ENCODE results near the gene LRG1.

The LRG1 gene

GRCh38 chr19:4524808-4525562, 14.9 kb downstream of the LRG1 start:
- no peak for DNase-seq

DNA sequence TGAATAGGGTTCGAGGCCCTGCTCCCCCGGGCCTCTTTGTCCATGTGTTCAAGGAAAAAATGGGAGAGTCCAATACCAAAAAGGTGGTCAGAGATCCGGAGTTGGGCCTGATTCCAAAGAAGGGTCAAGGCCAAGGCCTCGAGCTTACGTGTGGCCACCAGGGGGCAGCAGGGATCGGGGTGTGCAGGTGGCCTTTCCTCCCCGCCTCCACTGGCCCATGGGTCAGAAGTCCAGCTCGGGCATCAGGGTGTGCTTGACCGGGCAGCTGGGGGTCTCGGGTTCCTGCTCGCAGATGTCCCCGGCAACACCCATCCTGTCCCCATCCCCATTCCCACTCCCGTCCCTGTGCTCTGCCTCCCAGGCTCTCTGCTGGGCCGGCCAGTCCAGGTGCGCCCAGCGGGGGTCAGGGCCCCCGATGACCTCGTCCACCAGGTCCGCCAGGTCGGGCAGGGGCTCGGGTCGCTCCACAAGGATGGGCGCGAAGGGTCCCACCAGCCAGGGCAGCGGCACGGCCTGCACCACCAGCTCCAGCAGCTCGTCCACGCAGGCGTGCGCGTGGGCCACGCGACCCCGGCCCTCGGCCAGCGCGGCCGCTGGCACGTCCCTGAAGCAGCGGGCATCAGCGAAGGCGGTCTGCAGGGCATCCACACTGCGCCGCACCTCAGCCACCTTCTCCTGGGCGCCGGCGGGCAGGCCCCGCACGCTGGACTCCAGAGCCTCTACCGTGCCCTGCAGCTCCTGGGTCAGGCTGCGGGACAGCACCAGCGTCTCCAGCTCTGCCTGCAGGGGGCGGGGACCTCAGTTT, 16.3 kb downstream of the LRG1 start:
- peak; percentile 22 for DNase-seq

DNA sequence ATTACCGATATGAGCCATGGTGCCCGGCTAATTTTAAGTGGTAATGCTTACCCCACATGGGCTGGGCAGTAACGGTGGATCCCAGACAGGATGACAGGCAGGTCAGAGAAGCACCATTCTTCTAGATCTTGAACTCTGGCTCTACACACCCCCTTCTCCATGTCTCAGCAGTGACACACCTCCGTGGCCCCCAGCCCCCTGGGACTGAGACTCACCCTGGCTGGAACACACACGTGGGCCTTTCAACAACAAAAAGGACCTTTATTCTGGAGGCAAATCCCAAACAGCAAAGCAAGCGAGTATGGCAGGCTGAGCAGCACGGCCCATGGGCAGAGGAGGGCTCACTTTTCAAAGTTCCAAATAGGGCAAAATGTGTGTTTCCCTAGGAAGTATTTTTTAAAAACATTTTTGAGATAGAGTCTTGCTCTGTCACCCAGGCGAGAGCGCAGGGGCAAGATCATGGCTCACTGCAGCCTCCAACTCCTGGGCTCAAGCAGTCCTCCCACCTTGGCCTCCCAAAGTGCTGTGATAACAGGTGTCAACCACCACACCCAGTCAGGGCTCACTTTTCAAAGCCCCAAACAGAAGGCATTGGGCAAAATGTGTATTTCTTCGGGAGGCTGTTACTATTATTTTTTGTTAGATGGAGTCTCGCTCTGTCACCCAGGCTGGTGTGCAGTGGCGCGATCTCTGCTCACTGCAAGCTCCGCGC, 17.4 kb downstream of the LRG1 start:
- no peak for DNase-seq

DNA sequence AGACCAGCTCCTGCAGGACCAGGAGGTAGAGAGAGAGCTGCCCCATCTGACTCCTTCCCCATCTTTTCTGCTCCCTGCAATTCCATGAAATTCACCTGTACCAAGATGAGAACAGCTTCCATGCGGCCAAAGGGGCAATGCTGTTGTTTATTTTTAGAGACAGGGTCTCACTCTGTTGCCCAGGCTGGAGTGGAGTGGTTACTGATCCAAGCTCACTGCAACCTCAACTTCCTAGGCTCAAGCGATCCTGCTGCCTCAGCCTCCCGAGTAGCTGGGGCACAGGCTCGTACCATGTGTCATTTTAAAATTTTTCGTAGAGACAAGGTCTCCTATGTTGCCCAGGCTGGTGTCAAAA, 18.0 kb downstream of the LRG1 start:
- no peak for DNase-seq

DNA sequence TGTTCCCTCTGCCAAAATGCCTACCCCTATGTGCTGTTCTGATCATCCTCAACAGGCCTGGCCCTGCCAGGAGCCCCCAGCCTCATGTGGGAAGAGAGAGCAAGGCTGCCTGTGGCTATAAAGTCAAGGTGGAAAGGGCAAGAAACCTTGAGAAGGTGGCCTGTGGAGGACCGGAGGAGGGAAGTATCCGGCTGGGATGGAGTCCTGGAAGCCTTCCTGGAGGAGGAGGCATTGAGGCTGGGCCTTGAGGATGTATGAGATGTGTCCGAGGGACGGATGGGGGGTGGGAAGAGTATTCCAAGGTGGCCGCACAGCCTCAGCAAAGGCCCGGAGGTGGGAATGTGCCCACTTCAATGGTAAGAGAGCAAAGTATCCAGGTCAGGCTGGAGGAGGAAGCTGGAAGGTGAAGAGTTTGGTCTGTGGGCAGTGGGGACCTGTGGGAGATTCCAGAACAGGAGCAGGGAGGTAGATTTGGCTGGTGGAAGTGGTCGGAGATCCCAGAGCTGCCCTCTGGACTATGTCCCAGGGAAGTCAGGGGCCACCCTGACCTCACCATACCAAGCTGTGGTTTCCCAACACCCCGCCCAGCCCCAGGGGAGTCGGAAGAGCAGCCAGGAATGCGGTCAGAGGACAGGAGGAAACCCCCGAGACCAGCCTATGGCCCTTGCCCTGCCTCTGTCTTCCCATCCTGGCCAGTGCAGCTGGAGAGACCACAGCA, 18.5 kb downstream of the LRG1 start:
- DNase-seq: no peak

GRCh38 chr19:4519521-4520277, 20.1 kb downstream of the LRG1 start:
- DNase-seq: no peak

DNA sequence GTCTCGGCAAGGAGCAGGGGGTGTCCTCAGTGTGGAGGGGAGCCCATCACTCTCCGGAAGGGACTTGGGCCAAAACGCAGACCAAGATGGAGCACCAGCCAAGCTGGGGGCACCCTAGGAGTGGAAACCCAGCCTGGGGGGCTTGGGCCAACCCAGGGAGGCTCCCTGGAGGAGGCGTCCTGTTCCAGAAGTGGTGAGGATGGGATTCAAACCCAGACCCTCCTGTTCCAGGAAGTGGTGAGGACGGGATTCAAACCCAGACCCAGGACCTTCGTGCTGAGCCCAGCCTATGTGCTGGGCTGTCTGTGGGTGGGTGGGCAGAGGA, 20.7 kb downstream of the LRG1 start:
- DNase-seq: no peak

GRCh38 chr19:4518345-4519171, 21.3 kb downstream of the LRG1 start, which contains the start of gene PLIN4:
PLIN4 (minus strand) TSS chr19:4518486; CDS start chr19:4518272, 214 bp downstream.
- DNase-seq: no peak

DNA sequence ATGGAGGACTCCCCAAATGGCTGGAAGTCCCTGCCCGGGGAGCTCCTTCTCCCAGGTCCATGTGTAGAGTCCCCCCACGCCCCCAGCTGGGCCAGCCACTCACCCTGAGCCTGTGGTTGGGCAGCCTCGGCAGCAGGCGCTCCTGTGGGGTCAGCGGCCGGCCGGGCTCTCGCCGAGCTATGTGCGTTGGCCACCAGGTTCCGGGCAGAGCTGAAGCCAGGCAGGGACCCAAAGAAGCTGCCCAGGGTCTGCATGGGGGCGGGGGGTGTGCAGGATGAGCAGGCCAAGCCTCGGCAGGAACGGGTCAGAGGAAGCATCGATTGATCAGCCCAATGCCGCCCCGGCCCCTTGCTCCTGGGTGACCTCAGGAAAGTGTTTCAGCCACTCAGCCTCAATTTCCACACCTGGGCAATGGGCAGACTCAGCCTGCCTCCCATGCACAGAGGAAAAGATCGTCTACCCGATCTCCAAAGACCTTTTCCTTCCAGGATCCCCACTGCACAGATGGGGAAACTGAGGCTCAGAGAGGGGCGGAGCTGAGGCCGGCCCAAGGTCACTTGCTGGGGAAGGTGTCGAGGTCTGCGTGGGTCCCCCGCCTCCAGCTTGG, 22.3 kb downstream of the LRG1 start:
- no peak for DNase-seq

GRCh38 chr19:4516939-4517300, 22.9 kb downstream of the LRG1 start:
- DNase-seq: no peak

DNA sequence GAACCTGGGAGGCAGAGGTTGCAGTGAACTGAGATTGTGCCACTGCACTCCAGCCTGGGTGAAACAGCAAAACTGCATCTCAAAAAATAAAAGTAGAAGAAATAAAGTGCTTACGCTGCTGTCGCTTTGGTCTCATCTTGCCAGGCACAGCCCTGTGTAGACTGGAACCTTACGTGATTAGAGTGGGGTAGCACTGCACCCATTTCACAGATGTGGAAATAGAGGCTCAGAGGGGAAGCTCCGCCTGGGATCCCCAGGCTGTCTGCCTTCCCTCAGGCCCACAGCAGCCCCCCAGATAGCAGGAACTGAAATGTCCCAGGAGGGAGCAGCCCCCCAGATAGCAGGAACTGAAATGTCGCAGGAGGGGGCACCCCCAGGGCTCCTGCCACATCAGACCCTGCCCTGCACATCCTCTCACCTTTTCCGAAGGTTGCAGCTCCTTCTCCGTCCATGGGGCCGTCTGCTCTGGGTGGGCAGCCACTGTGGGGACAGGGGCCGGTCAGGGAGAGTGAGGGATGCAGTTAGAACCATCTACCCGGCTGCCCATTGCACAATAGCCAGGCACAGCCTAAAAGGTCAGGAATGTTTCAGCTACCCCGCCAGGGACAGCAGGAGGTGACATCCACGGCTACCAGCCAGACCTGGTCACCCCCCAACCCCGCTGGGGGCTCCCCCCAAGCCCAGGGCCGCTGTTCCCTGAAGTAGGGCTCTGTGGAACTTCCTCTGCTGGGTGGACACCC, 23.5 kb downstream of the LRG1 start:
- DNase-seq: no peak

- DNase-seq: no peak
These were observed 24.1 kb downstream of the LRG1 start for GRCh38 chr19:4515732-4516131.

DNA sequence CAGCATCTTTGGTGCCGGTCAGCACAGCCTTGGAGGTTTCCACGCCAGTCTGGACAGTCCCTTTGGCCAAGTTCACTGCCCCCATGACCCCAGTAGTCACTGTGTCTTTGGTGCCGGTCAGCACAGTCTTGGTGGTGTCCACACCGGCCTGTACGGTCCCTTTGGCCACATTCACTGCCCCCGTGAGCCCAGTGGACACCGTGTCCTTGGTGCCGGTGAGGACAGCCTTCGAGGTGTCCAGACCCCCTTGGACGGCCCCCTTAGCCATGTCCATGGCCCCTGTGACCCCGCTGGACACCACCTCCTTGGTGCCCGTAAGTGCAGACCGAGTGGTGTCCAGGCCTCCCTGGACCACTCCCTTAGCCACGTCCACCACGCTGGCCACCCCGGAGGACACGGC, 26.6 kb downstream of the LRG1 start:
- DNase-seq: no peak

- no peak for DNase-seq
These were observed 27.8 kb downstream of the LRG1 start for GRCh38 chr19:4512070-4512469.

DNA sequence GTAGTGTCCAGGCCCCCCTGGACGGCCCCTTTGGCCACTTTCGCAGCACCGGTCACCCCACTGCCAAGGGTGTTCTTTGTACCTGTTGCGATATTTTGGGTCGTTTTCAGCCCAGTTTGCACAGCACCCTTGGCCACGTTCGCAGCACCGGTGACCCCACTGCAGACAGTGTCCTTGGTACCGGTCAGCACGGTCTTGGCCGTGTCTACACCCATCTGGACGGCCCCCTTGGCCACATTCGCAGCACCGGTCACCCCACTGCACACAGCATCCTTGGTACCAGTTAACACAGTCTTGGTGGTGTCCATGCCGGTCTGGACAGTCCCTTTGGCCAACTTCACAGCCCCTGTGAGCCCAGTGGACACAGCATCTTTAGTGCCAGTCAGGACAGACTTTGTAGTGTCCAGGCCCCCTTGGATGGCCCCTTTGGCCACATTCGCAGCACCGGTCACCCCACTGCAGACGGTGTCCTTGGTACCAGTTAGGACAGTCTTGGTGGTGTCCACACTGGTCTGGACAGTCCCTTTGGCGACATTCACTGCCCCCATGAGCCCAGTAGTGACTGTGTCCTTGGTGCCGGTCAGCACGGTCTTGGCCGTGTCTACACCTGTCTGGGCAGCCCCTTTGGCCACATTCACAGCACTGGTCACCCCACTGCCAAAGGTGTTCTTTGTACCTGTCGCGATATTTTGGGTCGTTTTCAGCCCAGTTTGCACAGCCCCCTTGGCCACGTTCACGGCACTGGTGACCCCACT, 28.4 kb downstream of the LRG1 start:
- DNase-seq: no peak

DNA sequence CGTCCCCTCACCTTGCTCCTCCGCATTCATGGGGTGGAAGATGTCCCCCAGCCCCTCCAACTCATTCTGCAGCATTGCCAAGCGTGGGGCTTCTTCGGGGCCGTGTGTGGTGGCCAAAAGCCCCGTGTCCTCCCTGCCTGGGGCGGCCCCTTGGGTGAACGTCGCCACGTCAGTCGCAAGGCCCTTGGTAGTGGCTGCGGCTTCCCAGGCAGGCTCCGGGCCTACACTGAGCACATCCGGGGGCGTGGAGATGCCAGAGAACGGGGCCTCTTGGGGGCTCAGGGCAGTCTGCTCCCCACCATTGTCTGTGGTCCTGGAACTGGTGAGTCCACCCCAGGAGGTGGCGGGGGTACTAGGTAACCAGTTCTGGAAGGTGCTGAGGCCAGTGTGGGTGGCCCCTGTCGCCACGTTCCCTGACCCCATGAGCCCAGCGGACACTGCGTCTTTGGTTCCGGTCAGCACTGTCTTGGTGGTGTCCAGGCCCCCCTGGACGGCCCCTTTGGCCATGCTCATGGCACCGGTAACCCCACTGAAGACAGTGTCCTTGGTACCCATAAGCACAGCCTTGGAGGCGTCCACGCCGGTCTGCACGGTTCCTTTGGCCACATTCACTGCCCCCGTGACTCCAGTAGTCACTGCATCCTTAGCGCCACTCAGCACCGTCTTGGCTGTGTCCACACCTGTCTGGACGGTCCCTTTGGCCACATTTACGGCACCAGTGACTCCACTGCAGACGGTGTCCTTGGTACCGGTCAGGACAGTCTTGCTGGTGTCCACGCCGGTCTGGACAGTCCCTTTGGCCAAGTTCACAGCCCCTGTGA, 29.2 kb downstream of the LRG1 start:
- DNase-seq: no peak

- DNase-seq: no peak
These were observed 31.1 kb downstream of the LRG1 start for GRCh38 chr19:4508698-4509097.

DNA sequence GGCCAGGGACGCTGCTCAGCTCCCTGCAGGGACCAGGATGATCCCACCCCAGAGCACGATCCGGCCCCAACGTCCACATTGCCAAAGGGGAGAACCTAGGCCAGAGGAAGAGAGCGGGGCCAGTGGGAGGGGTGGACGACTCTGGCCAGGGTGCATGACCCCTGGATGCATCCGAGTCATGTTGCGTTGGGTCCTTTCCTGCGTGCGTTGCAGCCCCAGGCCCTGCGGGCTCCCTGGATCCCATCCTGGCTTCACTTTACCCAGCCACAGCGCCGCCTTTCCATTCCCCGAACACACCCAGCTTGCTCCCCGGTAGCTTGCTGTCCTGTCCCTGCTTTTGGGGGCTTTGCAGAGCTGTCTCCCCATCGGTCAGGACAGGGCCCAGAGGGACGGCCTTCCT, 32.0 kb downstream of the LRG1 start:
- DNase-seq: no peak

- DNase-seq: no peak
These were observed 32.7 kb downstream of the LRG1 start for GRCh38 chr19:4507150-4507452.
